B cell (primary cell): ENCODE results near the gene SLC1A4. TPM values are rescaled to one million over a fixed set of nuclear protein-coding genes. Genes with fewer than 3 reads are reported as not detected.

Experiments
- ATAC-seq: fragments of 200-7000 bp; cut with Tn5 transposase; one replicate; pipeline ENCODE4 v1.10.0; 2021; ENCODE audit warnings: low read depth, mild to moderate bottlenecking, moderate number of reproducible peaks, moderate library complexity
- CTCF ChIA-PET: fragments of 350-600 bp; sonication (Branson Sonifier 250); formaldehyde crosslinking; loops from one replicate; lab custom pipeline; 2021; ENCODE audit warnings: antibody characterized with exemption, inconsistent platforms; lab: Charles Lee
- POLR2A ChIA-PET: fragments of 350-600 bp; sonication (Branson Sonifier 250); formaldehyde crosslinking; loops from one replicate; lab custom pipeline; 2021; ENCODE audit warnings: antibody characterized with exemption; lab: Charles Lee
- DNase-seq: peaks from one replicate; pipeline ENCODE4 v3.0.0; 2013
- H2AFZ ChIP-seq: 2 replicates; pipeline ENCODE4 v1.6.1; 2012; ENCODE audit warnings: mild to moderate bottlenecking, low read depth, low read length; ENCODE audit not compliant: insufficient read depth, poor library complexity, severe bottlenecking
- H3K27ac ChIP-seq, 2 donors: 1 replicate in 1 of 2; 2 replicates in 1 of 2; pipeline ENCODE4 v1.5.1; 2012 to 2013; ENCODE audit warnings: low read length in 2 of 2, mild to moderate bottlenecking in 2 of 2, moderate library complexity in 1 of 2
- H3K27me3 ChIP-seq, 4 experiments: fragments of 200-600 bp in 1 of 4; sonication (generic) in 1 of 4; replicated peaks in 1 of 4; 1 replicate in 2 of 4; 2 replicates in 2 of 4; pipeline versions ENCODE4 v1.6.1 to v1.7.0; 2013 to 2016; ENCODE audit warnings: low read length in 3 of 4, mild to moderate bottlenecking in 2 of 4, mixed read lengths in 1 of 4, moderate library complexity in 1 of 4; ENCODE audit not compliant: insufficient read depth in 4 of 4, control insufficient read depth in 3 of 4; ENCODE audit errors: control extremely low read depth in 1 of 4
- H3K36me3 ChIP-seq, 2 experiments: replicated peaks in 1 of 2; 1 replicate in 1 of 2; 2 replicates in 1 of 2; pipeline versions ENCODE4 v1.6.1 to v1.7.1; 2013; ENCODE audit warnings: low read length in 1 of 2; ENCODE audit not compliant: insufficient read depth in 2 of 2, control insufficient read depth in 1 of 2; ENCODE audit errors: control extremely low read depth in 1 of 2, extremely low read depth in 1 of 2
- H3K4me1 ChIP-seq, 2 donors: fragments of 200-600 bp in 1 of 2; sonication (generic) in 1 of 2; 1 replicate in 1 of 2; 2 replicates in 1 of 2; pipeline versions ENCODE4 v1.5.1 to v1.6.1; 2013 to 2017; ENCODE audit warnings: low read length in 2 of 2; ENCODE audit not compliant: control insufficient read depth in 2 of 2, insufficient read depth in 2 of 2
- H3K4me2 ChIP-seq: replicated peaks from 2 replicates; pipeline ENCODE3; 2012; ENCODE audit warnings: mild to moderate bottlenecking, low read depth, low read length; ENCODE audit not compliant: poor library complexity, severe bottlenecking
- H3K4me3 ChIP-seq, 5 experiments: fragments of 200-600 bp in 1 of 5; sonication (generic) in 1 of 5; 1 replicate in 3 of 5; 2 replicates in 2 of 5; pipeline versions ENCODE4 v1.5.1 to v1.7.0; 2011 to 2016; ENCODE audit warnings: low read length in 4 of 5, mild to moderate bottlenecking in 4 of 5, low read depth in 2 of 5, control low read depth in 1 of 5, moderate library complexity in 1 of 5; ENCODE audit not compliant: insufficient read depth in 1 of 5; ENCODE audit errors: control extremely low read depth in 1 of 5, extremely low read depth in 1 of 5
- H3K79me2 ChIP-seq: fragments of 200-600 bp; sonication (generic); one replicate; pipeline ENCODE4 v1.6.0; 2016; ENCODE audit warnings: low read length; ENCODE audit not compliant: control insufficient read depth, insufficient read depth
- H3K9ac ChIP-seq: fragments of 200-600 bp; sonication (generic); 2 replicates; pipeline ENCODE4 v1.6.1; 2017; ENCODE audit warnings: mild to moderate bottlenecking, low read length, moderate library complexity
- H3K9me3 ChIP-seq, 3 donors: one replicate each; pipeline versions ENCODE4 v1.6.1 to v1.7.1; 2013; ENCODE audit warnings: low read length in 2 of 3; ENCODE audit not compliant: control insufficient read depth in 2 of 3, insufficient read depth in 1 of 3; ENCODE audit errors: control extremely low read depth in 1 of 3
- H4K20me1 ChIP-seq: 2 replicates; pipeline ENCODE4 v1.6.0; 2012; ENCODE audit warnings: mild to moderate bottlenecking, low read length; ENCODE audit not compliant: insufficient read depth, control insufficient read depth, poor library complexity, severe bottlenecking
- H3K27ac Mint-ChIP-seq: one replicate; pipeline ENCODE4 v1.8.0; 2021; ENCODE audit warnings: mixed read lengths
- H3K27me3 Mint-ChIP-seq: one replicate; pipeline ENCODE4 v1.8.0; 2021; ENCODE audit warnings: mixed read lengths
- H3K4me1 Mint-ChIP-seq: one replicate; pipeline ENCODE4 v1.8.0; 2021; ENCODE audit warnings: mixed read lengths
- H3K4me3 Mint-ChIP-seq: one replicate; pipeline ENCODE4 v1.8.0; 2021; ENCODE audit warnings: mixed read lengths
- H3K9me3 Mint-ChIP-seq: one replicate; pipeline ENCODE4 v1.8.0; 2022; ENCODE audit warnings: mixed read lengths; ENCODE audit not compliant: insufficient read depth
- CTCF ChIP-seq: fragments of 200-600 bp; IDR thresholded peaks from one replicate; pipeline ENCODE4 v1.8.0; 2022; ENCODE audit warnings: antibody characterized with exemption, mild to moderate bottlenecking
- EZH2 ChIP-seq: IDR thresholded peaks from 2 replicates; pipeline ENCODE4 v1.6.1; 2012; ENCODE audit warnings: borderline replicate concordance, low read depth, mild to moderate bottlenecking, moderate library complexity, low read length; ENCODE audit not compliant: insufficient read depth, poor library complexity, severe bottlenecking
- WGBS: methylation state at CpG from one replicate; pipeline ENCODE4 v1.1.5; 2013; ENCODE audit warnings: missing lambda C conversion rate; ENCODE audit not compliant: insufficient coverage; 5-methylcytosine and 5-hydroxymethylcytosine counted together
- intact Hi-C: fragments of 100-400 bp; cut with micrococcal nuclease; formaldehyde crosslinking; loops from one replicate; pipeline ENCODE4 v1.10.0; 2022
- polyA plus RNA-seq: library from polyadenylated mRNA; depleted of rRNA; stranded (reverse); fragments of >200 nt; gene quantifications from 2 replicates; pipeline ENCODE4 v1.2.3, GENCODE V29; 2012
- total RNA-seq, 2 donors: library from RNA; stranded (reverse); fragments of 120-200 nt in 1 of 2; gene quantifications; 1 replicate in 1 of 2; 2 replicates in 1 of 2; pipeline versions ENCODE4 v1.2.3 to v1.2.4, GENCODE V29; 2013 to 2022

The SLC1A4 gene
- total and polyA plus RNA-seq, 2 donors (not counting 1 experiment from before 2014, with no cell fraction given) = 1.7 to 15.7 TPM

GRCh38 chr2:65070172-65070830, 81.1 kb downstream of the SLC1A4 start:
- peaks cover 0 to 40% of the 10 kb centered on the region in 2 experiments for H3K36me3 ChIP-seq
- Mint-ChIP-seq H3K4me1 (peaks cover 43% of the 10 kb centered on the region), H3K4me3 (no peak overlapping the region), H3K9me3 (no peaks in the 10 kb centered on the region), H3K27ac (peak overlapping the region; percentile 47), H3K27me3 (no peaks in the 10 kb centered on the region)
- H3K4me3 ChIP-seq = no peak overlapping the region
- H4K20me1 ChIP-seq = no peaks in the 10 kb centered on the region
- WGBS = 88% methylated on average over 5 of the region's 8 CpGs
- H3K27me3 ChIP-seq = no peaks in the 10 kb centered on the region
- H2AFZ ChIP-seq = no peak overlapping the region
- ATAC-seq (no peak), DNase-seq (no peak)
- H3K79me2 ChIP-seq = peaks cover 7% of the 10 kb centered on the region
- H3K27ac ChIP-seq = no peak overlapping the region
- H3K4me1 ChIP-seq = peaks cover 7 to 24% of the 10 kb centered on the region in 2 donors
- no peaks in the 10 kb centered on the region for H3K9me3 ChIP-seq
- CTCF ChIA-PET = interaction anchor here (1.7 kb wide), 1 partner anchor 99 kb away, joined by 5 read pairs; no protein-coding TSS in a partner anchor
- POLR2A ChIA-PET = no interaction called here
- TF ChIP-seq CTCF = no peak
- TF ChIP-seq EZH2 = no peak
- intact Hi-C loops = no loop called here
- no peak overlapping the region for H3K9ac ChIP-seq
- H3K4me2 ChIP-seq = no peak overlapping the region

- Histone ChIP-seq H3K4me2 (no peak overlapping the region), H3K27me3 (no peaks in the 10 kb centered on the region), H3K4me3 (no peak overlapping the region), H4K20me1 (no peaks in the 10 kb centered on the region), H3K4me1 (peaks cover 7 to 21% of the 10 kb centered on the region in 2 donors), H3K79me2 (peaks cover 2% of the 10 kb centered on the region), H3K9ac (no peak overlapping the region), H3K36me3 (peaks cover 0 to 46% of the 10 kb centered on the region in 2 experiments), H2AFZ (no peak overlapping the region), H3K9me3 (no peaks in the 10 kb centered on the region), H3K27ac (no peak overlapping the region)
- ChIA-PET POLR2A (no interaction called here), CTCF (interaction anchor here (0.9 to 2.1 kb wide), 3 partner anchors 99 to 199 kb away, joined by 3 to 10 read pairs (median 5); no protein-coding TSS in a partner anchor)
- 97% methylated on average over 6 of the region's 6 CpGs for WGBS
- H3K4me1 Mint-ChIP-seq = peaks cover 42% of the 10 kb centered on the region
- H3K27me3 Mint-ChIP-seq = no peaks in the 10 kb centered on the region
- TF ChIP-seq CTCF = no peak
- TF ChIP-seq EZH2 = no peak
- DNase-seq = no peak
- intact Hi-C loops = no loop called here
- no peak overlapping the region for H3K4me3 Mint-ChIP-seq
- no peak for ATAC-seq
- peak overlapping the region; percentile 47 for H3K27ac Mint-ChIP-seq
- no peaks in the 10 kb centered on the region for H3K9me3 Mint-ChIP-seq
These were observed 81.7 kb downstream of the SLC1A4 start for GRCh38 chr2:65070856-65071255.
